ENCODE measurements around the gene RALB. TPM values are rescaled to one million over a fixed set of nuclear protein-coding genes. Genes with fewer than 3 reads are reported as not detected.

Gene RALB
- total and polyA plus RNA-seq, 2 of the 4 experiments (the other 2 are of a cell fraction): 53.6 to 54.7 TPM

GRCh38 chr2:120283649-120284048 is 31.0 kb downstream of the RALB start:
- in situ Hi-C loops (cut with MboI; ENCODE audit: low sequenced_read_pairs) (no loop called here), intact Hi-C loops (cut with micrococcal nuclease) (no loop called here), dilution Hi-C loops (cut with HindIII; ENCODE audit: low sequenced_read_pairs, unreplicated experiment) (no loop called here)
- H2AFZ ChIP-seq (replicated peaks; ENCODE audit: low read length, poor library complexity): no peak overlapping the region
- peak overlapping the region; percentile 53; the same call in 1 of the 2 replicates for H3K23ac ChIP-seq (ENCODE audit: low read depth, low read length)
- 0 out of 2 replicates have a peak overlapping the region, but pooled peaks have one; percentile 7 for H3K18ac ChIP-seq (ENCODE audit: low read depth, low read length)
- no peak overlapping the region for H2BK120ac ChIP-seq (ENCODE audit: low read depth, low read length)
- no peaks in the 10 kb centered on the region for H3K9me3 ChIP-seq (ENCODE audit: control insufficient read depth, insufficient read depth, low read length)
- H3K27me3 ChIP-seq (ENCODE audit: control insufficient read depth, insufficient read depth, low read length): no peaks in the 10 kb centered on the region
- peaks cover 4% of the 10 kb centered on the region; the same call in 1 of the 2 replicates for H4K20me1 ChIP-seq (ENCODE audit: insufficient read depth, low read length)
- H3K9me1 ChIP-seq (ENCODE audit: insufficient read depth, low read length): peaks cover 3% of the 10 kb centered on the region; the same call in 1 of the 2 replicates
- DNase-seq: peak; percentile 63
- WGBS, 2 experiments (ENCODE audit: extremely low coverage in 2 of 2, insufficient read length in 1 of 2): 26% methylated on average over 4 of the region's 4 CpGs; no CpG with 5 or more reads in 1 of the 2 experiments
- H2AK5ac ChIP-seq (ENCODE audit: low read depth, low read length): no peak overlapping the region
- no peak overlapping the region for H3K56ac ChIP-seq (ENCODE audit: extremely low read depth, insufficient read depth, low read length)
- H3K4ac ChIP-seq (ENCODE audit: low read depth, low read length): no peak overlapping the region; the same call in 1 of the 2 replicates
- no peak overlapping the region for H3K9ac ChIP-seq (ENCODE audit: low read depth, low read length)
- H3K36me3 ChIP-seq (ENCODE audit: control insufficient read depth, insufficient read depth, low read length): peaks cover 12% of the 10 kb centered on the region
- H3K27ac ChIP-seq (ENCODE audit: insufficient read depth, low read length): no peak overlapping the region
- POLR2A ChIA-PET (ENCODE audit: unreplicated experiment): no interaction called here
- H2BK5ac ChIP-seq (ENCODE audit: low read depth, low read length, poor library complexity, severe bottlenecking): no peak overlapping the region
- no peak overlapping the region for H4K91ac ChIP-seq (ENCODE audit: insufficient read depth, low read depth, low read length)
- no peak overlapping the region for H2AK9ac ChIP-seq (replicated peaks; ENCODE audit: low read depth, low read length, poor library complexity)
- BruUV-seq (replicated peaks): no TSS peak
- H3K4me2 ChIP-seq (ENCODE audit: low read depth, low read length): peak overlapping the region; percentile 58
- H4K5ac ChIP-seq (ENCODE audit: low read depth, low read length): no peak overlapping the region
- no peak overlapping the region for H4K8ac ChIP-seq (ENCODE audit: low read depth in 2 of 2, low read length in 2 of 2)
- CTCF ChIA-PET: interaction anchor here (0.5 to 1.9 kb wide), 14 partner anchors 8 to 398 kb away, joined by 3 to 11 read pairs (median 4); no protein-coding TSS in a partner anchor
- no peak overlapping the region for H3K4me3 ChIP-seq (ENCODE audit: insufficient read depth, low read depth, low read length)
- no peak overlapping the region for H2BK15ac ChIP-seq (ENCODE audit: low read depth, low read length)
- peak overlapping the region; percentile 74 for H3K14ac ChIP-seq (replicated peaks; ENCODE audit: low read depth, low read length)
- ATAC-seq (ENCODE audit: low read depth): peak; percentile 68
- peaks cover under 1 to 41% of the 10 kb centered on the region in 2 experiments; a peak in 2 of 4 replicates for H3K79me1 ChIP-seq (ENCODE audit: low read depth in 1 of 2, low read length in 2 of 2)
- no peak overlapping the region for H2BK20ac ChIP-seq (ENCODE audit: low read depth, low read length)
- peaks cover 10% of the 10 kb centered on the region for H3K4me1 ChIP-seq (ENCODE audit: control insufficient read depth, insufficient read depth, low read length)
- TF ChIP-seq, protein P1, sequence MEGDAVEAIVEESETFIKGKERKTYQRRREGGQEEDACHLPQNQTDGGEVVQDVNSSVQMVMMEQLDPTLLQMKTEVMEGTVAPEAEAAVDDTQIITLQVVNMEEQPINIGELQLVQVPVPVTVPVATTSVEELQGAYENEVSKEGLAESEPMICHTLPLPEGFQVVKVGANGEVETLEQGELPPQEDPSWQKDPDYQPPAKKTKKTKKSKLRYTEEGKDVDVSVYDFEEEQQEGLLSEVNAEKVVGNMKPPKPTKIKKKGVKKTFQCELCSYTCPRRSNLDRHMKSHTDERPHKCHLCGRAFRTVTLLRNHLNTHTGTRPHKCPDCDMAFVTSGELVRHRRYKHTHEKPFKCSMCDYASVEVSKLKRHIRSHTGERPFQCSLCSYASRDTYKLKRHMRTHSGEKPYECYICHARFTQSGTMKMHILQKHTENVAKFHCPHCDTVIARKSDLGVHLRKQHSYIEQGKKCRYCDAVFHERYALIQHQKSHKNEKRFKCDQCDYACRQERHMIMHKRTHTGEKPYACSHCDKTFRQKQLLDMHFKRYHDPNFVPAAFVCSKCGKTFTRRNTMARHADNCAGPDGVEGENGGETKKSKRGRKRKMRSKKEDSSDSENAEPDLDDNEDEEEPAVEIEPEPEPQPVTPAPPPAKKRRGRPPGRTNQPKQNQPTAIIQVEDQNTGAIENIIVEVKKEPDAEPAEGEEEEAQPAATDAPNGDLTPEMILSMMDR (conservative IDR thresholded peaks at IDR 0.05; ENCODE audit: low read depth, low read length): peak; percentile 51
- TF ChIP-seq RAD21 (IDR thresholded peaks at IDR 0.05; ENCODE audit: low read length) (peak; percentile 44), SMC3 (IDR thresholded peaks at IDR 0.05; ENCODE audit: low read depth, low read length) (peak; percentile 20; the same call in 1 of the 2 replicates), USF2 (IDR thresholded peaks at IDR 0.05; ENCODE audit: low read depth, low read length) (no peak)
